GM19023 (cell line): ENCODE results near the gene DNAJA1.
"Not testable (repeated sequence)": the region's sequence is repeated elsewhere in the genome, so short reads cannot be mapped to it uniquely, and the experiment has no call there.

Source experiments
- ATAC-seq: cut with Tn5 transposase; IDR thresholded peaks from one replicate; pipeline ENCODE4 v1.9.1; 2021; ENCODE audit warnings: mild to moderate bottlenecking, moderate library complexity; ENCODE audit not compliant: unreplicated experiment

Gene DNAJA1

DNA sequence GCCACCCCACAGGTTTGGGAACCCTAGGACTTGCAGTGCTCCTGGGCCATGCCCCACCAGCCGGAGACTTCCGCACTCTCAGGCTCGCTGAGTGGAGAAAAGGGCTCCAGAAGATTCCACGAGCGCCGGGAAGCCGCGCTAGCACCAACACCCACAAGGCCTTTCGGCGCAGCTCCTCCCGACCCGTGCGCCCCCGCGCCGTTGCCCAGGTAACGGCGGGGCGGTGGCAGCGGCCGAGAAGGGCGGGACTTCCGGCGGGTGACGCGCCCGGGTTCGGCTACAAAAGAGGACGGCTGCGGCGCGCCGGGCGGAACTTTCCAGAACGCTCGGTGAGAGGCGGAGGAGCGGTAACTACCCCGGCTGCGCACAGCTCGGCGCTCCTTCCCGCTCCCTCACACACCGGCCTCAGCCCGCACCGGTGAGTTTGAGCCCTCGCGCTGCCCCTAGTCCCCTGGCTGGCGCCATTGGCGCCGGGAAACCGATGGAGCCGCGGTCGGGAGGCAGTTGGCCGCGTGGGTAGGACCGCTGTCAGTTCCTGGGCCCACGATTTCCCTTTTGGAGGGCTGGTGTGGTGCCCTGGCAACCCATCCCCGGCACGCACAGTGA, at the start of gene DNAJA1:
Gene DNAJA1 (plus strand): TSS at position 308 of the 606 bp plus-strand sequence. CDS start 1,212 bp downstream, outside the sequence.
- peak; percentile 89 for ATAC-seq

DNA sequence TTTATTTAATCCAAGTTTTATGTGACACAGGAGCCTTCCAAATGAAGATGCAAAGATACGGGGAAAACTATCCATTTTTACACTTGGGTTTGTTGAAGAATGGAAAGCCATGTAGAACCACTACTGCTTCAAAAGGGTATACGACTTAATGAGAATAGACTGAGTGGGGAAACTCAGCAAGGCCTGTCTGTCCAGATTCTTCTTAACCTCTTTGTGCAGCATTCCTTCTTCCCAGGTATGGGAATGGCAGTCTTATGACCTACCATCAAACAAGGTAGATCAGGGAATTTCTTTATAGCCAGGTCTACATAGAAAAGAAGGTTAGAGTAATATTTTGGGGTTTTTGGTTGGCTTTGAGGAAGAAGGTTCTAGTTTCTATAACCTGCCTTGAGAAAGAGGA, 47.0 kb upstream of the DNAJA1 start:
- no peak for ATAC-seq

DNA sequence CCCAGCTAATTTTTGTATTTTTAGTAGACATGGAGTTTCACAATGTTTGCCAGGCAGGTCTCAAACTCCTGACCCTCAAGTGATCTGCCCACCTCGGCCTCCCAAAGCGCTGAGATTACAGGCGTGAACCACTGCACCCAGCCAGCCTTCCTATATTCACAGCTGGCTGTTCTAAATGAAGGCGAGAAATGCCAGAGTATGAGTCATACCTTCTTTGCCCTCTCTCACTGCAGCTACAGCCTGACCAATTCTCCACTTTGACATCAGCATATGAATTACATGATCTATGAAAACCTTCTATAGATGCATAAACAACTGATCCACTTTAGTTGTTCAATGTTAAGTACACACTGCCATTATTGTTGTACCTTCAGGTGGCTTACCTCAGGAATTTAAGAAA, 38.1 kb upstream of the DNAJA1 start:
- ATAC-seq, result no peak

- no peak for ATAC-seq
These were observed 35.4 kb upstream of the DNAJA1 start for GRCh38 chr9:32989660-32990059.

DNA sequence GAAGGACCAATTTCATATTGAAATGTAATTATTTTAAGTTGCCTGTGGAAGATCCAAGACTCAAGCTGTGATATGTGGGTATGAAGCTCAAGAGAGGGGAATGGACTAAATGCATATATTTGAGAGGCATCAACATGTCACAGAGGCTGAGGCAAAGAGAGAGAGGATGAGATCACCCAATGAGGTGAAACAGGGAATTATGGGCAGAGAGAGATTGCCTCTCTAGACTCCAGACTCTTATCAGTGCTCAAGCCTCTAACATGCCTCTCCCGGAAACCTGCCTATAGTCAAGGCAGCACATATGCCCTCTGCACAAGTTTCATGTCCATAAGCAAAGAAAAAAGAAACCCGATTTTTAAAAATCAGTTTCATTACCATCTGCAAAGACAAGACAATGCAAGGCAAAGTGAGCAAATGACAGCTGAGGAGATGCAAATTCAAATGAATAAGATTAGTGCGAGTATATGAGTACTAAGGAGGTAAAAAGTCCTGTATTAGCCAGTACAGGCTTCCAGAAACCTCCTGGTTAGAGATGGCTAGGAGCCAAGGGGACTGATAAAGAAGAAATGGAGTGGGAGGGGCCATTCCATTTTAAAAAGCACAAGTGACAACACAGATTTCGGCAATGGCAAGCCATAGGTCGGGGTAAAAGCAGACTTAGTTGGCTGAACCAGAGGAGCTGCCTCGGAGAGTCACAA, 33.0 kb upstream of the DNAJA1 start:
- no peak for ATAC-seq

DNA sequence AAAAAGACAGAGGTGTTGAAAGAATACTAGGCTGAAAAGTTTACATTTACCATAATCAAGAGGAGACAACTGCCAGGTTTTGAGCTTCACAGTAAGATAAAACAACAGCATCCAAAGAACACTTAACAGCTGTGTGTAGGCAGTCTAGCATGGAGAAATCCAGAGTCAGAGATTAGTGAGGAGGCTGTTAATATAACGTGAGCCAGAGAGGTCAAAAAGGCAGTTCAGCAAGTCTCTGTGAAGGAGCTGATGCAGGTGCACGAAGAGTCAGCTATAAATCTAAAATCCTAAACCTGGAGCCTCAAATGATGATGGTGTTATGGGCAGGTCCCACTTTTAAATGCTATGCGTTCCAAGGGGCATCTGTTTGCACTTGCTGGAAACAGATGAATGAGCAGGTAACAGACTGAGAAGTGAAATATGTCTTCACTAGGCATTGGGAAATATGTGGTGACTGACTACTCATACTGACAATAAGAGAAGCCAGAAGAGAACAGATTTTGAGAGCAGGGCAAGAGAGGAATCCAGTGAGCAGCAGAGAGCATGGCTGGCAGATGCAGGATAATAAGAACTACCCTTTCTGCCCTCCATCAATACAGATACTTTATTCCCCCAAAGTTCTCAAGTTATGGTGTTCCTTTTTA, 32.4 kb upstream of the DNAJA1 start:
- no peak for ATAC-seq

DNA sequence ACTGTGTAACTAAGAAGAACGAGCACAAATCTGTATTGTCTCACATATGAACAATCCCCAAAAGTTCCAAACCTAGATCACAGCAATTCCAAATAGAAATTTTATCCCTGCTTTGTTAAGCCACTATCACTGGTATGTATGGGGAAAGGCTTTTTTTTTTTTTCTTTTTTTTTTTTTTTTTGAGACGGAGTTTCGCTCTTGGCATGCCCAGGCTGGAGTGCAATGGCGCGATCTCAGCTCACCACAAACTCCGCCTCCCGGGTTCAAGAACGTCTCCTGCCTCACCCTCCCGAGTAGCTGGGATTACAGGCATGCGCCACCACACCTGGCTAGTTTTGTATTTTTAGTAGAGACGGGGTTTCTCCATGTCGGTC, 24.4 kb upstream of the DNAJA1 start:
- peak; percentile 5 for ATAC-seq

GRCh38 chr9:33005335-33005734, 19.7 kb upstream of the DNAJA1 start:
- not testable (repeated sequence) for ATAC-seq

DNA sequence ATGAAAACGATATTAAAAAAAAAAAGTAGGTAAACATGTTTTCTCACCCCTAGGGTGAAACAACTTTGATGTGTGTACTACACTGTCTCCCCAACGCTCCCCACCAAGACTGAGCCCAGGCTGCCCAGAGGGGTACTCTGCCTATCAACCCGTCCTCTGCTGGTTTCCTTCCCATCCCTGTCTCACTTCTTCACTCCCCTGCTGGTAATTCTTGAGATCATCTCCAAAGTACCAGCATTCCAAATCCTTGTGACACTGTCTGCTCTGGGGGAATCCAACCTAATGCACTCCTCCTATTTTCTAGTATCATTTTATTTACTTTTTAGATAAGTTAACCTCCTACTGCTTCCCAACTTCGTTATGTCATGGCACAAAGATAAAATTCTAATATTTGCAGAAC, 17.3 kb upstream of the DNAJA1 start:
- no peak for ATAC-seq

DNA sequence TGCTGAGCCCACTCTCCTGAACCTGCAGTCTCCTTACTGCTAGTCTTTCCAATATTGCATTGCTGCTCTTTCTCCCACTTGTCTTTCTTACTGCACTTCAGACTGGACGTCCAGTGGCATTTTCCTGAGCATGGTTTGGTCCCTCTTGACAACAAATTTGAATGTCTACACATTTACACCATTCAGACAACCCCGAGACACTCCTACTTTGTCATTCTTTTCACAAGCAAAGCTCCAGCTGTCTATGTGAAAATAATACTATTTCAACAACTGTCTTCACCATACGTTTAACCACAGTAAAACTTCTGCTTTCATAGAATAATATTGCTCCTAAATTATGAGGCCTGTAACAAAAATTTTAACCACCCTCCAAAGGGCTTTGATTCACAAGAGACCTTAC, 13.2 kb upstream of the DNAJA1 start:
- no peak for ATAC-seq

DNA sequence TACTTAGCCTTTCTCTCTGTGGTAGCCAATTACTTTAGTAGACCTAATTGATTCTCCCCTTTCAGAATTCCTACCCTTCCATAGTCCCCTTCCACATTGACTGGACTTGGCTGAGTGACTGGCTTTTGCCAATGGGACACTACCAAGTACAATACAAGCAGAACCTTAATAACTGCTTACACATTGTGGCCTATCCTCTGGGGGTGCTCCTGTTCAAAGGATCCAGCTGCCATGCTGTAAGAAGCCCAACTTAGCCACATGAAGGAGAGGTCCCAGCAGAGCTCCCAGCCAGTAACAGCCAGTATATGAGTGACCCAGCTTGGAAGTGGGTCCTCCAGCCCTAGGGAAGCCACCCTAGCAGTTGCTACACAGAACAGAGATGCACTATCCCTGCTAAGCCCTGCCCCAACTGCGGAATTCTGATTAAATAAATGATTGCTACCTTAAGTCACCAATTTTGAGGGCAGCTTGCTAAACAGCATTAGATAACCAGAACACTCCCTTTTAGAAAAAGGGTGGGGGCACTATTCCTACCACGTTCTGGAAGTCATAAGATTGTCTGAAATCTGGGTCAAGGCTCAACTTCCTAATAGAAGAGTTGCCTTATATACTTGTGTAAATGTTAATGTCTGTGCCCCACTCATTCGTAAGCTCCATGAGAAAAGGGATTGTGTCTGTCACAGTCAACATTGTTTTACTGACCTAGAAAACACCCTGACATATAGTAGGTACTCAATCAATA, 12.6 kb upstream of the DNAJA1 start:
- no peak for ATAC-seq

DNA sequence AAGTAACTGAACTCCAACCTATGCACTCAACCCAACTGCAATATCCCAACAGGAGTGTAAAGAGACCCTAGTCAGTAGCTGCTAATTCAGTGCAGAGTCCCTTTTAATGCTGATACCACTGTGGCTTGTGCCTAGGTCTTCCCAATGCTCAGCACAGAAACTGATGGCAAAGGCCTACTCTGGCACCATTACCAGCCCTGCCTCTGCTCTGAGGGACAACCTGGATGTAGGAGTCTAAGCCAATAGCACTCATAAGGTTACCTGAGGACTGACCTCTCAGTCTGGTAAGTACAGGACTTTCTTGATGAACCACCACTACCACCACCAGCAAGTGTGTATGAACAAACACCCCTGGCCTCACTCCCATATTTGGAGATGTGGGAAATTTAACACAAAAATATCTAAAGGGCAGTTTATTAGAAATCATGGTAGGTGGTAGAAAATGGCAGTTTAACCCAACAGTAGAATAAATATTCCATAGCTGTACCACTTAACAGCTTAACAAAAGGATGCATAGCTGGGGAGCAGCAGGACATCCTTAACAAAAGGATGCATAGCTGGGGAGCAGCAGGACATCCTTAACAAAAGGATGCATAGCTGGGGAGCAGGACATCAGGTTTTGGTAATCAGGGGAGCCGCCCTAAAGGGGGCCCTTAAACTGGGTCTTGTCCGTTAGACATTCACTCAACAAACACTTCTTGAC, 11.0 kb upstream of the DNAJA1 start:
- ATAC-seq, result no peak

- no peak for ATAC-seq
These were observed 10.4 kb upstream of the DNAJA1 start for GRCh38 chr9:33014665-33015014.

DNA sequence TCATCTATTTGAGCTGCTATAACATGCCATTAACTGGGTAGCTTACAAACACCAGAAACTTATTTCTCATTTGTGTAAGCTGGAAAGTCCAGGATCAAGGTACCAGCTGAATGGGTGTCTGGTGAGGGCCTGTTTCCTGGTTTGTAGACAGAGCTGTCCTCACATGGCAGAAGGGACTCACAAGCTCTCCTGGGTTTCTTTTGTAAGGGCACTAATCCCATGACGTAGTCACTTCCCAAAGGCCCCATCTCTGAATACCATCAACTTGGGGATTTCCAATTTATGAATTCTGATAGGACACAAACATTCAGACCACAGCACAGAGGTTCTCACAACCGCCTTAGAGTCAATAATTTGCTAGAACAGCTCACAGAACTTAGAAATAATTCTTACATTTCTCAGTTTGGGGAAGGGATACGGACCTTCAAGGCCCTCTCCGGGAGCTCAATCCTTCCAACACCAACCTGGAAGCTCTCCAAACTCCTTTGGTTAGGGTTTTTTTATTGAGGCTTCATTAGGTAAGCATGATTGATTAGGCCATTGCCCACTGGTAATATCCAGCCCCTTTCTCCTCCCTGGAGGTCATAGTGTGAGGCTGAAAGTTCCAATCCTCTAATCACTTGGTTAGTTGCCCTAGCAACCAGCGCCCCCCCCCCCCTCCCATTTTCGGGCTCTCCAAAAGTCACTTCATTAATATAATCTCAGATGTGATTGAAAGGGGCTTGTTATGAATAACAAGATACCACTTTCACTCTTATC, 7.6 kb upstream of the DNAJA1 start:
- ATAC-seq, result peak; percentile 70

DNA sequence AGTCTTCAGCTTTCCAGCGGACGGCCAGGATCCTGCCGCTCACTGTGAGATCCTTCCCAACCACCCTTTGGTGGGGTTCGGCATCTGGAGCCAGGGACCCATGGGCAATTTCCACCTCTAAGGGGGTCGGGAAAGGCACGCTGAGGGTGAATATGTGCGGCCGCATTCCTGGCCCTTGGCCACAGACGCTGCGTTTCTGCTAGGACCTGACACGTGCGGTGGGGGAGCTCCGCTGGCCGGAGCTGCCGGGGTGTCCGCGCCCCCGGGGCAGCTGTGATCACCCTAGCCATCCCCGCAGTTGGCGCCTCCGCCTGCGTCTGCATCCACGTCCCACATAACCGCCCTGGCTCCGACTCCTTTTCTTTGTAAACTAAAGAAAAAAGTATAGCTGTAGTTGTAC, 5.3 kb upstream of the DNAJA1 start:
- ATAC-seq, result no peak

DNA sequence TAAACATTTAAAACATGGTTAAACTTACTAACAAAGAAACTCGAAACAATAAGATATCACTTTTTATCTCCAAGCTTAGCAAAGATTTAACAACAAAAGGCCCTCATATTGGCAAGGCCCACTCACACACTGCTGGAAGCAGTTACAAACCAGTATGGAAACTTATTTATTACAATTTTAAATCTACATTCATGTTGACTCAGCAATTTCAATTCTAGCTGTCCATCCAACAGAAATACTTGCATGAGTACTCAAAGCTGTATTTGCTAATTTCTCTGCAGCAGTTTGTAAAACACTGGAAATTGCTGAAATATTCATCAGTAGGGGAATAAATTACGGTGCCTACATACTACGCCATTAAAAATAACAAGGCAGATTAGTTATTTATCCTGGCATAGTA, 2.8 kb upstream of the DNAJA1 start:
- ATAC-seq, result no peak

DNA sequence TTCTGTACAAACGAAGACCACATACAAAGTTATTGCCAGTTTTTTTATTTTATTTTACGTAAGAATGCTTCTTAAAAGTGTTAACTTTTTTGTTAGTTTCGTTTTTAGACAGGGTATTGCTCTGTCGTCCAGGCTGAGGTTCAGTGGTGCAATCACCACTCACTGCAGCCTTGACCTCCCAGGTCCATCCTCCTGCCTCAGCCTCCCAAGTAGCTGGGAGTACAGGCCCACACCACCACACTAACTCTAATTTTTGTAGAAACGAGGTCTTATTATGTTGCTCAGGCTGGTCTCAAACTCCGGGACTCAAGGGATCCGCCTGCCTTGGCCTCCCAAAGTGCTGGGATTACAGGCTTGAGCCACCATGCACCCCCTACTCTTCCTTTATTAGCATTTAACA, 2.3 kb upstream of the DNAJA1 start:
- ATAC-seq, result no peak

DNA sequence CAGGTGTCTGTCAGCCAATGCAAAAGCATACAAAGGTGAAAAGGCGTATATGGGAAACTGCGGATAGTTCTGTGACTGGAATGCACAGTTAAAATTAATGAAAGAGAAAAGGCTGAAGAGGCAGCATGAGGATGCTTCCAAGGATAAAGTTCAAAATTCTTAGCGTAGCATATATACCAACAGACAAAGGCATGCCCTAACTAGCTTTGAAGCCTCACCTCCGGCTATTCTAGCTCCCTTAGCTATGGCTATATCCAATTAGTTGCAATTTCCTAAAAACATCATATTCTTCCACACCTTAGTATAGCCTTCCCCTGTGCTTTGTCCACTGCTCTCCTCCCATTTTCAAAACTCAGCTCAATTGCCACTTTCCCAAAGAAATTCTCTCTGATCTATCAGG, 1.4 kb upstream of the DNAJA1 start:
- ATAC-seq, result no peak

- peak; percentile 18 for ATAC-seq
These were observed 727 bp upstream of the DNAJA1 start for GRCh38 chr9:33024126-33024965.
